GM12891 (cell line): ENCODE measurements around the gene IRAK1.

Source experiments
- POLR2A ChIP-seq: IDR thresholded peaks from 2 replicates; pipeline ENCODE4 v1.6.1; 2011; ENCODE audit warnings: low read depth, low read length, control low read depth
- SPI1 ChIP-seq: IDR thresholded peaks from 2 replicates; pipeline ENCODE4 v1.6.1; 2011; ENCODE audit warnings: low read depth, low read length, control low read depth

- TF ChIP-seq POLR2A (no peak), SPI1 (no peak)
Measured at GRCh38 chrX:154013614-154014360, 5.9 kb downstream of the IRAK1 start.
